Activated CD8-positive, alpha-beta memory T cell treated with anti-CD3 and anti-CD28 coated beads, Interleukin-2, amount 50 U/mL, for 4 hours (primary cell): Measurements from ENCODE around the gene HARS1.
"Not testable (repeated sequence)": the region's sequence is repeated elsewhere in the genome, so short reads cannot be mapped to it uniquely, and the experiment has no call there.

ENCODE experiments used
- DNase-seq: peaks from one replicate; pipeline ENCODE4 v3.0.0-alpha.2; 2020

The HARS1 gene

DNA sequence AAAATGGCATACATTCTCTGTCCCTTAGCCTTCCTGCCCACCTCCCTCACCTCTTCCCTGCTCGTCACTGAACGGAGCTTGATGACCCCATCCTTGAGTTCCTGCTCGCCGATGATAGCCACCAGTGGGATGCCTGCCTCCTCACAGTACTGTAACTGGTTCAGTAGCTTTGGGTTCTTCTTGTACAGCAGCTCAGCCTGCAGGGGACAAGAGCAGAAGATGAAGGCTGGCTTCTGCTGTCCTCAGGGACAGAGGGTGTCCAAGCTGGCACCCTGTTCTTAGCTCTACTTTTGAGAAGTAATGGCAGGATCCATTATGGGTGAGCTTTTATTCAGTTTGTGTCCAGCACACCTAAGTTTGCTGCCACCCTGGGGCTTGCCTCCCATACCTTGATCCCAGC is 16.5 kb downstream of the HARS1 start:
- DNase-seq, result no peak

DNA sequence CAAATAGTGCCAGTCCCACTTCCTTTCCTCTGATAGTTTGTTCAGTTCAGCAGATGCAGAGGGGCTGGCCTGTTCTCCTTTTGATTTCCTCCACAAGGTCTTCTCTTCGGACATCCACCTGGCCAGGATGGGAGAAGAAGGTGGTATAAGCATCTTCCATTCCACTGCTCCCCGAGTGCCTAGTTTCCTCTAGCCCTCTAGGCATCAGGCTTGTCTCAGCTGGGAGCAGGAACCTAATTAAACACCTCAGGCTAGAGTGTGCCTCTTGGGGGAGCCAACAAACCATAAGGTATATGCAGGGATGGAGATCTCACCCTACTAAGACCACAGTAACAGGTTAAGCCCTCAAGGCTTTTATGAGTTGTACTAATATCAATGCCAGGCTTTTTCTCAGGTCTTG is 17.0 kb downstream of the HARS1 start:
- DNase-seq, result no peak

DNA sequence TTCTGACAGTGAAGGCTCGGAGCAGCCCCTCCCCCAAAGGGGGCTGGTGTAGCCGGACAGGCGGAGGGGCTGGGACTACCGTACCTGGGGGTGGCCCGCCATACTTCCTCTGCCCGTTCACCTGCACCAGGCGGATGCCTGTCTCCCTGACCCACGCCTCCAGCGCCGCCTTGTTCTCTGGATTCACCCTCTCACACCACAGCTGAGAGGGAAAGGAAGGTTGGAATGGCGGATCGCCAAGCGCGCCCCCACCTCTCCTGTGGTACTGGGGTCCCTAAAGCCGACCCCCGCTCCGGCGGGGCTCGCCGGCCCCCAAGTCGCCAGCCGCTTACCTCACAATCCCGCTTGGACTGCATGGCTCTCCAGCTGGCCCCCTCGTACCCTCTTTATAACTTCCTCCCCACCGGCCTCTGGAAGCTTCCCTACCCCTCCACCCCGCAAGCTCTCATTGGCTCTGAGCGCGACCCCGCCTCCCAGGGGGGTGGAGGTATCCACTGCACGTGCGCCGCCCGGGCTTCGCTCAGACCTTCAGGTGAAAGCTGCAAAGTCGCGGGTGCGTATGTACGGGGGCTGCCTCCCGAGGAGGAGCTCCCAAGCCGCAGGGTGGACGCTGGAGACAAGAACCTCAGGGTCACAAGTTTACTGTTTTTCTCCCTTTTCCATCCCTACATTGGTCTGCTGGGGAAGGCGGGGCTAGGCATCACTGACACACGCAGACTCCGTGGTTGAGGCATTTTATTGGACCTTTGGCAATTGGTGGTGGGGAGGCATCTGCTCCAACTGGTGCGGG is 17.8 kb downstream of the HARS1 start, which contains the start of gene DND1:
DND1 (minus strand) TSS at position 390 of the 790 bp plus-strand sequence; CDS start at position 356, 34 bp downstream.
- no peak for DNase-seq

DNA sequence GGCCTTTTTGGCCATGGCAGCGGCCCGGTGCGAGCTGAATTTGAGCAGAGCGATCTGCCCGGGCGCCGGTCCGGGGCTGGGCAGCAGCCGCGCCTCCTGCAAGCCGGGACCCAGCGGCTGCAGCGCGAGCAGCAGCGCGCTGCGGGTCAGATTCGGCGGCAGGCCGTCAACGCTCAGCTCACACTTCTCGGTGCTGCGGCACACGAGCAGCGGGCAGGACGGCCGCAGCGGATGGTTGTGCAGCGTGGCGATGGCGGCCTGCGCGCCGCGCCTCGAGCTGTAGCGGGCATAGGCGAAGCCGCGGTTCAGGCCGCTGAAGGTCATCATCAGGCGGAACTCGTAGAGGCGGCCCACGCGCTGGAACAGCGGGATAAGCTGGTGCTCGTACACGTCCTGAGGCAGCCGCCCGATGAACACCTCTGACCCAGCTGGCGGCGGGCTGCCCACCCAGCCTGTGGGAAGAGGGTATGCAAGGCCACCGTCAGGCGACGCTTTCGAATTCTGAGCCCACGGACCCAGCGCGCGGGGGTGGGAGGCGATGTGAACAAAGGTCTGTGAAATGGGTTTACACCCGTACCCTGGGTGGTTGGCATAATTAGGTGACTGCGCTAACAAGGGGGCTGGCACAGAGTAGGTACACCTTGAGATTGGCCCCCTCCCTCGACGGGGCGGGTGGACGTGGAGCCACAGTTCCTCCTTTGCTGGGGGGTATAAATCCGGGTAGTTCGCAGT is 18.5 kb downstream of the HARS1 start:
- no peak for DNase-seq

DNA sequence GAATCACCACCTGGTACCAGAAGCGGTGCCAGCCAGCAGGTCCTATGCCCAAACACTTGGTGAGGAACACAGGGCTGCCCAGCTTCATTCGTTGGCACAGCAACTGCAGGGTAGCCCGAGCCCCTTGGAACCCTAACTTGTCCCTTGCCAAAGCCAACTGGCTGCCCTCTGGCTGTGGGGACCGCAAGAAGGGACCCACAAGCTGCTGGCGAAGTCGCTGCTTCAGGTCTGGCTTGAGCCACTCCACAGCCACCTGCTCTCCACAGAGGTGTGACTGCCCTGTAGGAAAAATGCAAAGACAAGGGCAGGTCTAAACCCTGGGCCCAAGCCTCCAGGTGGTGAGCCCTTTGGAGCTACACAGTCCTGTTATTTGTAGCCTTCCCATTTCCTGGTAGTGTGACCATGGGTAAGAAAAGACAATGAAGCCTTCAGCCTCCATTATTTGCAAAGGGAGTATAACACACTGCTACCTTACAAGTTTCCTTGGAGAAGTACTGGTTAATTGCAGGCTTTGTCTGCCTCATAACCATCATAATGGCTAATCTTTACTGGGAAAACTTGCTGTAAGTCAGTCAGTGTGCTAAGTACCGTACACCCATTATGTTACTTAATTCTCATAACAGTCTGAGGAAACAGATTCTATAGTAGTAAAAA is 19.6 kb downstream of the HARS1 start:
- DNase-seq, result no peak

DNA sequence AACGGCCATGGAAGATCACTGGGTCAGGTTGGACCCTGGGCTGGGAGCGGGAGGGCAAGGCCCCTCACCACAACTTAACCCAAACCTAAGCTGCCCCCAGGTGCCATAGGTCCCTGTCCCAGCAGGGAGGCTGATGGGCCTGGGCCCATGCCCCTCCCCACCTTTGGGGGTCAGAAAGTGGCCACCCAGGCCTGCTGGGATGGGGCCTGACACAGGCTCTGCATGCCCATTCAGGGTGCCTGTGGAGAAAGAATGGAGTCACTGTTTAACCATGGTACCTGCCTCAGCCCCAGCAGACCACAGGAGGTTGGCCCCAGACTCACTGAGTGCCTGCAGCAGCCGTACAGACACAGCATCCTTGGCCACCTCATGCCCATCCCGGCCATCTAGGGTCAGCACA is 20.1 kb downstream of the HARS1 start:
- DNase-seq, result not testable (repeated sequence)

DNA sequence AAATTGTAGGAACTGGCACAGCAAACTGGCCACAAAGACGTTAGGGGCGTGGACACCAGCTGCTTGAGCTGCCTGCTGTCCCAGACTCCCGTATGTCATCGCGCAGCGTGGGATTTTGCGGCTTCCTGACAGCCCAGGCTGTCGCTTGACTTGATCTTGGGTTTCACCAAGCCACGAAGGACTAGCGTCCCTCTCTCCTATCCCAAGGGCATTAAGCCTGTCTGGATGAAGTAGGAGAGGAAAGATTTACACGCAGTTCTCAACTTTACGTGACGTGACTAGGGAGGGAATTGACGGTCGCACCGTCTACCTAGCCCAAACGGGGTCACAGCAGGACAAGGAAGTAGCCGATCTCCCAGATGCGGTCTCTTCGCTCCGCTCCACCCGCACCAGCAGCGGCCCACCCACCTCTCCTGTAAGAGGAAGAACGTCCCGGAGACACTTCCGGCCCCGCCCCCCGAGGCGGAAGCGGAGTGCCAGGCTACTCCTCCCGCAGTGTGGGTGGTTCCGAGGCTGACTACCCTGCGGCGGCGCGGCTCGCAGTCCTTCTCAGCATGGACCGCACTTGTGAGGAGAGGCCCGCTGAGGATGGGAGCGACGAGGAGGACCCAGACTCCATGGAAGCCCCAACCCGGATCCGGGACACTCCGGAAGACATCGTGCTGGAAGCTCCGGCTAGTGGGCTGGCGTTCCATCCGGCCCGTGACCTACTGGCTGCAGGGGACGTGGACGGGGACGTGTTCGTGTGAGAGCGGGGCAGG is 26.6 kb downstream of the HARS1 start, which contains the start of gene WDR55:
WDR55 (plus strand) TSS at position 546 of the 761 bp plus-strand sequence; CDS start at position 555, 9 bp downstream.
- peak; percentile 95 for DNase-seq

DNA sequence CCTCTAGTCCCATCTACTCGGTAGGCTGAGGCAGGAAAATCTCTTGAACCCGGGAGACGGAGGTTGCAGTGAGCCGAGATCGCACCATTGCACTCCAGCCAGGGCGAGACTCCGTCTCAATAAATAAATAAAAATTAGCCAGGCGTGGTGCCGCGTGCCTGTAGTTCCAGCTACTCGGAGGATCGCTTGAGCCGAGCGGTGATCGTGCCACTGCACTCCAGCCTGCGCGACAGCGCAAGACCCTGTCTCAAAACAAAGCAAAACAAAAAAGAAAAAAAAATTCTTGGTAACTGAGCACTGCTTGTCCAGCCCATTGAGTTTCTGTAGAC is 27.2 kb downstream of the HARS1 start:
- DNase-seq, result no peak

DNA sequence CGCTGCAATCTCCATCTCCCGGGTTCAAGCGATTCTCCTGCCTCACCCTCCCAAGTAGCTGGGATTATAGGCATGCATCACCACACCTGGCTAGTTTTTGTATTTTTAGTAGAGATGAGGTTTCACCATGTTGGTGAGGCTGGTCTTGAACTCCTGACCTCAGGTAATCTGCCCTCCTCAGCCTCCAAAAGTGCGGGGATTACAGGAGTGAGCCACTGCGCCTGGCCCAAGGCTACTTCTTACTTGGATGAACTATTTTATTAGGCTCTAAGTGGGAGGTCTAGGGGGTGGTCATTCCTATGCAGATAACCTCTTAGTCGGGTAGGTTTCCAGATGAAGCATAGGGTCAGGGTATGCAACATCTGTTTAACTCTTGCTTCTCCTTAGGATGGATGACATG is 30.8 kb downstream of the HARS1 start:
- DNase-seq, result not testable (repeated sequence)

DNA sequence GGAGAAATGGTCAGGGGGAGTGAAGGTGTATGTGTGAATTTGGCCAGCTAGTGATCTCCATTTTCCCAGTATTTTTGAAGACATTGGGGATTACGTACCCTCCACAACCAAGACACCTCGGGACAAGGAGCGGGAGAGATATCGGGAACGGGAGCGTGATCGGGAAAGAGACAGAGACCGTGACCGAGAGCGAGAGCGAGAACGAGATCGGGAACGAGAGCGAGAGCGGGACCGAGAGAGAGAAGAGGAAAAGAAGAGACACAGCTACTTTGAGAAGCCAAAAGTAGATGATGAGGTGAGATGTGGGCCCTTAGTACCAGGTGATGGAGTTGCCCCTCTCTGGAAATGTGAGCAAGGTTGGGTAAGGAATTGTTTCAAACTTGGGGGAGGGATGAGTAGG is 32.3 kb downstream of the HARS1 start:
- no peak for DNase-seq

DNA sequence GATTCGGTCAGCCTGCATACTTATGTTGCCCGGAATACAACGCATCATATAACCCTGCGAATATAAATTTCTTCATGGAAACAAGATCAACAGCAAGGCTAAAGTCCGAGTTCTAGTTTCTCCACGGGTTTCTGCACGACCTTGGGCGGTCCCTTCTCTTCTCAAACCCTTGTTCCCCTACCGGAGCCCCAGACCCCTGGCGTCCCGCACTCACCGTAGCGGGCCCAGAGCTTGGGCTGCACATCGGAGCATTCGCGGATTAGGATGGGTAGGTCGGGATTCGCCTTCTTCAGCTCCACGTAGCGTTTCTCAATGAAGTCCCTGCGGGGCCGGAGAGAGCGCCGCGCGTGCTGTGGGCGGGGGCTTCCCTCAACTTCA is 44.1 kb downstream of the HARS1 start:
- no peak for DNase-seq

DNA sequence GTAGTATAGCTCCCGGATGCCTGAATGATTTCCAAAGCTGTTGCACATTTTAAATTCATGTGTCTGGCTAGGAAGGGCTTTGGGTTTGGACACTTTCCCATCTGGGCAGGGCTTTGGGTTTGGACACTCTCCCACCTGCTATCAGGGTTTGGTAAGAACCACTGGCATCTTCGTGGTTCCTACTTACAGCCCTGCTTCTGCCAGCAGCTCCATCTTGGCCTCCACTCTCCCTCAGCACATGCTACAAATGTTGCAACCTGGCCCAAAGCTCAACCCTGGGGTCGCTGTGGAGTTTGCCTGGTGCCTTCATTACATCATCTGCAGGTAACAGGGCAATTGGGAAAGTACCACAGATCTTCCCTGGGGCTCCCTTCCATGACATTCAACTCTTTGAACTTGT is 48.5 kb downstream of the HARS1 start:
- no peak for DNase-seq

DNA sequence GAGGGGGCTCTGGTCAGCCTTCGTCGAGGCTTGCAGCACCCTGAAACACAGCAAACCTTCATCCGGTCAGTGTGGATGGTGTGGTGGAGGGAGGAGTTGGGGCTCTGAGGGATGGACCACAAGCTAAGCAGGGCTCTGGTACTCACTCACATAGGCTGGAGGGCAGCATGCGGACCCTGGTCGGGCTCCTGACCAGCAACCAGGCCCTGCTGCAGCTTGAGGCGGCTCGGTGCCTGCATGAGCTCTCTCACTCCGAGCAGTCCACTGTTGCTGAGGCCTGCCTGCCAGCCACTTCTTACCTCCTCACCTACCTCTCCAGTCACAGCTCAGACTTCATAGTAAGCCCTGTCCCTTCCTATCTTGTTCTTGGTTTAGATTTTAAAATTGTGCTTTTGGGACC is 49.5 kb downstream of the HARS1 start:
- no peak for DNase-seq

DNA sequence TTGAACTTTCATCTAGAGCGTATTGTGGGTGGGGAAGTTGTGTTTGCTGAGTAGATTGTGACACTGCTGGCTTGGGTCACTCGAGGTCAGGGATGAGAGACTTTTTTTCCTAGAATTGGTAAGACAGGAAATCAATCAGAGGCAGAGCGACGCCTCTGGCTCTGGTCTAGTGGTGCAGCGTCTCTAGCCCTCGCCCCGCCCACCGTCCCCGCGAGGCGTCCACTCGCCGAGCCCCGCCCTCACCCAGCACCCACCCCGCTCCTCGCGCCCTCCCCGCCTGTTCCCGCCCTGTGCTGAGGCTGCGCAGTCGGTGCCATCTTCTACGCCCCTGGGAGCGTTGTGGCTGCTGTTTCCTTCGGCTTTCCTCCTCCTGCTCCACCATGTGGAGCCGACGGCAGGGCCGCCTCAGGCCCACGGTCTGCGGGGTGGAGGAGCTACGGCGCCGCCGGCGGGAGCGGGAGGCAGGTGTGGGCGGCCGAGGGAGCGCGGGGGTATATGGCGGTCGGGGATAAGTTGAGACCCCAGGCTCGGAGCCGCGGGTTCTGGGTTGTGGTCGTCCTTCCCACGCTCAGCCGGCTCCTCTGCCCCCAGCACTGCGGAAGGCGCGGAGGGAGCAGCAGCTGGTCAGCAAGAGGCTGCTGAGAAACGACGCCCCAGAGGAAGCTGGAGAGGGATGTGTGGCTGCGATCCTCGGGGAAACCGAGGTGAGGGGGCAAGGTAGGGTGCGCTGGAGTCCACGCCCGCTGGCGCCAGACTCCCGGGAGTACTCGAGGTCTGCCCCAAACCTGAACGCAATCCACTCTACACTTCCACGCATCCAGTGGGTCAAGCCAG is 51.8 kb downstream of the HARS1 start, which contains the start of gene TMCO6:
TMCO6 (plus strand) TSS at position 304 of the 834 bp plus-strand sequence; CDS start at position 381, 77 bp downstream.
- peak; percentile 97 for DNase-seq

DNA sequence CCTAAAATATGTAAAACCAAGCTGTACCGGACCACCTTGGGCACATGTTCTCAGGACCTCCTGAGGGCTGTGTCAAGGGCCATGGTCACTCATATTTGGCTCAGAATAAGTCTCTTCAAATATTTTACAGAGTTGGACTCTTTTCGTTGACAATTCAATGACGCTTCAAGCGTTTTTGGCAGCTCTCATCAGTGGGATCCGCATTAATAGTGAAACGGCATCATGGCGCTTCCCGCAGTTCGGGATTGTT is 52.3 kb downstream of the HARS1 start:
- not testable (repeated sequence) for DNase-seq

DNA sequence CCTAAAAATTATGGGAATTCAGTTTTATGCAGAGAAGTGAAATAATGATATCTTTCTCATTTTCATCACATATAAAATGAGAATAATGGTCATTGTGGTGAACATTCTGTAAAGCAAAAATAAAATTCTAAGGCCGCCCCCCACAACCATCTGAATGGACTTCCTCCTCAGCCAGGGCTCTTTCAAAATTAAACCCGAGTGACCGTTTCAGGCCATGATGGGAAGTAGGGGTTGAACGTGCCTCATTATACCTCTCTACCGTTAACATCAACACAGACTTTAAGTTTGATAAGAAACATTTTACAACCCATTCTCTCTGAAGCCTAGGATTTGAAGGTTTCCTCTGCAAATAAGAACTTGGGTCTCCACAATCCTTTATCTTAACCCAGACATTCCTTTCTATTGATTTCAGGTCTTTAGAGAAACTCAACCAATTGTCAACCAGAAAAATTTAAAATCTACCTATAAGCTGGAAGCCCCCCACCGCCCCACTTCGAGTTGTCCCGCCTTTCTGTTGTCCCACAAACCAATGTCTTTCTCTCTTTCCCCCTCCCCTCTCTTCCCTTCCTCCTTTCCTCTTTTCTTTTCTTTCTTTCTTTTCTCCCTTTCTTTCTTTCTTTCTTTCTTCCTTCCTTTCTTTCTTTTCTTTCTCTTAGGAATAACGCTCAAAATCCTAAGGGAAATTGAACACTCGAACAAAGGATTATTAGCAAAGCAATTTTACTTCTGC is 53.6 kb downstream of the HARS1 start:
- no peak for DNase-seq

DNA sequence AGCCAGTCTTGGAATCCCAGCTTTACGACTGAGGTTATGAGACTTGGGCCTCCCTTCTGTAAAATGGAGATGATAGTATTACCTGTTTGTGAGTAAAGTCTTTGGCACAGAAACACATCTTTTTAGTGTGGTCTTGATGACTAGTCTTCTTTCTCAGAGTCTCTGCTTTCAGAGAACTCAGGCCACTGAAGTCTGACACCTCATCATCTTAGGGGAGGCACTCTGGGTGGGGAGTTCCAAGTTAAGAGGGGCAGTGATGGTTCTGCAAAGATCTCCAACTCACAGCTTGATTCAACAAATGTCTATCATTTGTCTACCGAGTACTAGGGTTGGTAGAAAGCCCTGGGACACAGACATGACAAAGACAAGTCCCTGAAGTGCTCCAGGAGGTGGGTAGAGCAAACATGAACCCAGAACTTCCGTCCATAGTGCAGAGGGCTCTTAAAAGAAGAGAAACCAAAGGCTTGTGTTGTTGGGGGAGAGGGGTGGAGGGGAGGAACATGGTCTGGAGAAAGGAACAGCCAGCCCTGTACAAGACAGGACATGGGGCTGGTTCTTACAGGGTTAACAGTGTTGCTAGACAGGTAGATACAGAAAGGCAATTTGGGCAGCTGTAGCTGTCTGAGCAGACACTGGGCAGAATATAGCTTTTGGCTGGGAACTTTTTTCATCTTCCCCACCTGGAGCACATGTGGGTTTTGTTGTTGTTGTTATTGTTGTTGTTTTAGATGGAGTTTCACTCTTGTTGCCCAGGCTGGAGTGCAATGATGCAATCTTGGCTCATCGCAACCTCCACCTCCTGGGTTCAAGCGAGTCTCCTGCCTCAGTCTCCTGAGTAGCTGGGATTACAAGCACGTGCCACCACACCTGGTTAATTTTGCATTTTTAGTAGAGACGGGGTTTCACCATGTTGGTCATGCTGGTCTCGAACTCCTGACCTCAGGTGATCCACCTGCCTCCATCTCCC is 55.6 kb downstream of the HARS1 start:
- DNase-seq, result no peak

DNA sequence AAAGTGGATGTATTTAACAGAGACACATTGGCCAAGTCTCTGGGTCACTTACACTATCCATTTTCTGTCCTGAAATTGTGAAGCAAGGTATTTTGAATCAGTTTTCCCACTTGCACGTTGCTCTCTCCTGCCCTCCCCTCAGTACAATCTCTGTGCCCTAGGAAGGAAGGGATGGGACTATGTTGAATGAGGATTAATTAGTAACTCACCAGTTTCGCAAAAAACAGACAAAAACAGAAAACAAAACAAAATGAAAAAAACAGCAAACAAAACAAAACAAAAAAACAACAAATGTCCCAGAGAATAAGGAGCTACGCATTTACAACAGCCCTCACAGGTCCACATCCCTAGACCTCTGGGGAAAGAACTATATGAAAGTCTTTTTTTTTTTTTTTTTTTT is 57.1 kb downstream of the HARS1 start:
- DNase-seq, result no peak

DNA sequence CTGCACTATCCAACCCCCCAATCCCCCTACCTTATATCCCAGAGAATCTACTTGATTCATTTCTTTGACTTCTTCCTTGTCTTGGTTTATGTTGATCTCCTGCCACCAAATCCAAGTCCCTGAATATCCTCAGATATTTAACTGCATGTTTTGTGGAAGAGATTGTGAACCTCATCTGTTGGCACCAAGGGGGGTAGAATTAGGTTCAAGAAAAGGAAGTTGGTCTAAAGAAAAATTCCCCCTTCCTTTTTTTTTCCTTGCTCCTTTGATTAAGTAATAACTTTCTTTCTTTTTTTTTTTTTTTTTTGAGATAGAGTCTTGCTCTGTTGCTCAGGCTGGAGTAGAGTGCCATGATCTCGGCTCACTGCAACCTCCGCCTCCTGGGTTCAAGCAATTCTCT is 57.7 kb downstream of the HARS1 start:
- no peak for DNase-seq

DNA sequence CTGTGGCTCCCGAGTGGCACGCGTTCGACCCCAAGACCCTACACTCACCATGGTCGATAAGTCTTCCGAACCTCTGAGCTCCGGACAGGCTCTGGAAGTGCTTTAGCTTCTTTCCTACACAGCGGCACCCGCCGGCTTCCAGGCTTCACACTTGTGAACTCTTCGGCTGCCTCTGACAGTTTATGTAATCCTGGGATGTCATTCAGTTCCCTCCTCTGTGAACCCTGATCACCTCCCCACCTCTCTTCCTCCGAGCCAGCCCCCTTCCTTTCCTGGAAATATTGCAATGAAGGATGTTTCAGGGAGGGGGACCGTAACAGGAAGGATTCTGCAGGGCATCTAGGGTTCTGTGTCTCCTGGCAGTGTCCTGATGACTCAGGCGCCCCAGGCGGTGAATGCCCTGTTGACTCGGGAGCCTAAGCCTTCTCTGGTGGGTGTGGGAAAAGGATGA is 58.1 kb downstream of the HARS1 start, which contains the start of gene CD14:
CD14 (minus strand) TSS at position 155 of the 451 bp plus-strand sequence; CDS start at position 51, 104 bp downstream.
- no peak for DNase-seq
